Neural cell (in vitro differentiated cells): ENCODE results near the gene DCN.

Experiments
- EP300 ChIP-seq: fragments of 450-650 bp; conservative IDR thresholded peaks from 2 replicates; pipeline ENCODE4 v1.6.1; 2014; ENCODE audit warnings: antibody characterized with exemption, mild to moderate bottlenecking, moderate library complexity; ENCODE audit not compliant: poor library complexity, severe bottlenecking
- EZH2 ChIP-seq: fragments of 200-600, 300-800 bp; shearing (Covaris generic), sonication (generic); IDR thresholded peaks from 2 replicates; pipeline ENCODE4 v1.6.1; 2014; ENCODE audit warnings: antibody characterized with exemption, low read length, borderline replicate concordance, mild to moderate bottlenecking; ENCODE audit not compliant: insufficient read depth, poor library complexity, severe bottlenecking
- MXI1 ChIP-seq: fragments of 450-650 bp; conservative IDR thresholded peaks from 2 replicates; pipeline ENCODE4 v1.6.1; 2014; ENCODE audit warnings: antibody characterized with exemption, mild to moderate bottlenecking; ENCODE audit not compliant: poor library complexity, severe bottlenecking
- POLR2AphosphoS5 ChIP-seq: IDR thresholded peaks from 2 replicates; pipeline ENCODE4 v1.6.1; 2012
- RAD21 ChIP-seq: fragments of 450-650 bp; conservative IDR thresholded peaks from 2 replicates; pipeline ENCODE4 v1.6.1; 2014; ENCODE audit warnings: antibody characterized with exemption, mild to moderate bottlenecking, moderate library complexity
- SMC3 ChIP-seq: fragments of 450-650 bp; conservative IDR thresholded peaks from 2 replicates; pipeline ENCODE4 v1.6.1; 2014; ENCODE audit warnings: antibody characterized with exemption, mild to moderate bottlenecking, moderate library complexity; ENCODE audit not compliant: poor library complexity
- TAF1 ChIP-seq: IDR thresholded peaks from 2 replicates; pipeline ENCODE4 v1.6.1; 2012; ENCODE audit warnings: low read depth
- TF ChIP-seq, protein P1 (sequence below): fragments of 450-650 bp; IDR thresholded peaks from 2 replicates; pipeline ENCODE4 v1.5.1; 2014; ENCODE audit warnings: antibody characterized with exemption, mild to moderate bottlenecking, moderate library complexity; ENCODE audit not compliant: poor library complexity, severe bottlenecking
- TF ChIP-seq, protein P2 (sequence below): IDR thresholded peaks from 2 replicates; pipeline ENCODE4 v1.6.1; 2012; ENCODE audit warnings: borderline replicate concordance

DNA sequence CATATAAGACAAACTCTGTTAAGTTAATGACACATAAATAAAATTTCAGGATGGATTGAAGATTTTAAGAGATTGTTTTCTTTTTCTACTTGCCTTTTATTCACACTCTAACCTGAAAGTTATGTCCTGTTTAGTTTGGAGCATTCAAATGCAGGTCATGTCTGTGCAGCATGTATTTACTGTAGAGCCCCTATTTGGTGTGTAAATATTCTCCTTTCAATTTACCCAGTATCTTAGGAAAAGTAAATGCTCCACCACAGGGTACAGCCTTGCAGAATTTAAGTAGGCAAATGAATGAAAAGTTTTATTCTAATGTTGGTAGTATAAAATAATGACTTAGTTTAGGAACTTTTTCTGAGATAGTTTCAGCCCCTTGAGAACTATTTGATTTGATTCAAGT, 6.2 kb upstream of the DCN start:
- TF ChIP-seq POLR2AphosphoS5 = no peak
- TF ChIP-seq, protein P1, sequence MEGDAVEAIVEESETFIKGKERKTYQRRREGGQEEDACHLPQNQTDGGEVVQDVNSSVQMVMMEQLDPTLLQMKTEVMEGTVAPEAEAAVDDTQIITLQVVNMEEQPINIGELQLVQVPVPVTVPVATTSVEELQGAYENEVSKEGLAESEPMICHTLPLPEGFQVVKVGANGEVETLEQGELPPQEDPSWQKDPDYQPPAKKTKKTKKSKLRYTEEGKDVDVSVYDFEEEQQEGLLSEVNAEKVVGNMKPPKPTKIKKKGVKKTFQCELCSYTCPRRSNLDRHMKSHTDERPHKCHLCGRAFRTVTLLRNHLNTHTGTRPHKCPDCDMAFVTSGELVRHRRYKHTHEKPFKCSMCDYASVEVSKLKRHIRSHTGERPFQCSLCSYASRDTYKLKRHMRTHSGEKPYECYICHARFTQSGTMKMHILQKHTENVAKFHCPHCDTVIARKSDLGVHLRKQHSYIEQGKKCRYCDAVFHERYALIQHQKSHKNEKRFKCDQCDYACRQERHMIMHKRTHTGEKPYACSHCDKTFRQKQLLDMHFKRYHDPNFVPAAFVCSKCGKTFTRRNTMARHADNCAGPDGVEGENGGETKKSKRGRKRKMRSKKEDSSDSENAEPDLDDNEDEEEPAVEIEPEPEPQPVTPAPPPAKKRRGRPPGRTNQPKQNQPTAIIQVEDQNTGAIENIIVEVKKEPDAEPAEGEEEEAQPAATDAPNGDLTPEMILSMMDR = no peak
- TF ChIP-seq EP300 = no peak
- no peak for TF ChIP-seq EZH2
- TF ChIP-seq, protein P2, sequence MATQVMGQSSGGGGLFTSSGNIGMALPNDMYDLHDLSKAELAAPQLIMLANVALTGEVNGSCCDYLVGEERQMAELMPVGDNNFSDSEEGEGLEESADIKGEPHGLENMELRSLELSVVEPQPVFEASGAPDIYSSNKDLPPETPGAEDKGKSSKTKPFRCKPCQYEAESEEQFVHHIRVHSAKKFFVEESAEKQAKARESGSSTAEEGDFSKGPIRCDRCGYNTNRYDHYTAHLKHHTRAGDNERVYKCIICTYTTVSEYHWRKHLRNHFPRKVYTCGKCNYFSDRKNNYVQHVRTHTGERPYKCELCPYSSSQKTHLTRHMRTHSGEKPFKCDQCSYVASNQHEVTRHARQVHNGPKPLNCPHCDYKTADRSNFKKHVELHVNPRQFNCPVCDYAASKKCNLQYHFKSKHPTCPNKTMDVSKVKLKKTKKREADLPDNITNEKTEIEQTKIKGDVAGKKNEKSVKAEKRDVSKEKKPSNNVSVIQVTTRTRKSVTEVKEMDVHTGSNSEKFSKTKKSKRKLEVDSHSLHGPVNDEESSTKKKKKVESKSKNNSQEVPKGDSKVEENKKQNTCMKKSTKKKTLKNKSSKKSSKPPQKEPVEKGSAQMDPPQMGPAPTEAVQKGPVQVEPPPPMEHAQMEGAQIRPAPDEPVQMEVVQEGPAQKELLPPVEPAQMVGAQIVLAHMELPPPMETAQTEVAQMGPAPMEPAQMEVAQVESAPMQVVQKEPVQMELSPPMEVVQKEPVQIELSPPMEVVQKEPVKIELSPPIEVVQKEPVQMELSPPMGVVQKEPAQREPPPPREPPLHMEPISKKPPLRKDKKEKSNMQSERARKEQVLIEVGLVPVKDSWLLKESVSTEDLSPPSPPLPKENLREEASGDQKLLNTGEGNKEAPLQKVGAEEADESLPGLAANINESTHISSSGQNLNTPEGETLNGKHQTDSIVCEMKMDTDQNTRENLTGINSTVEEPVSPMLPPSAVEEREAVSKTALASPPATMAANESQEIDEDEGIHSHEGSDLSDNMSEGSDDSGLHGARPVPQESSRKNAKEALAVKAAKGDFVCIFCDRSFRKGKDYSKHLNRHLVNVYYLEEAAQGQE = no peak
- no peak for TF ChIP-seq MXI1
- TF ChIP-seq RAD21 = no peak
- no peak for TF ChIP-seq SMC3
- no peak for TF ChIP-seq TAF1
